ENCODE measurements around the gene SLC35F4. TPM values are rescaled to one million over a fixed set of nuclear protein-coding genes. Genes with fewer than 3 reads are reported as not detected.
"Not testable (repeated sequence)": the region's sequence is repeated elsewhere in the genome, so short reads cannot be mapped to it uniquely, and the experiment has no call there.

The SLC35F4 gene
- polyA plus RNA-seq, 1 donor: 0.09 TPM

GRCh38 chr14:57752142-57752695 is 113.7 kb downstream of the SLC35F4 start:
- not testable (repeated sequence) for DNase-seq; H3K36me3 ChIP-seq (ENCODE audit: control insufficient read depth, insufficient read depth, low read length); H3K4me3 ChIP-seq (ENCODE audit: low read length); H3K27ac ChIP-seq (ENCODE audit: low read length); H3K4me1 ChIP-seq (ENCODE audit: control insufficient read depth, insufficient read depth, low read length); H3K9me3 ChIP-seq (ENCODE audit: control insufficient read depth, low read depth, low read length); H3K27me3 ChIP-seq (ENCODE audit: control insufficient read depth, insufficient read depth, low read length)
- no CpG with 5 or more reads among the region's 11 CpGs for WGBS (ENCODE audit: insufficient coverage, low lambda C conversion rate)

- no peak overlapping the region for H3K4me3 ChIP-seq (ENCODE audit: low read length)
- H3K27me3 ChIP-seq (ENCODE audit: control insufficient read depth, insufficient read depth, low read length): no peaks in the 10 kb centered on the region
- H3K27ac ChIP-seq (ENCODE audit: low read length): no peak overlapping the region
- H3K9me3 ChIP-seq (ENCODE audit: control insufficient read depth, low read depth, low read length): no peaks in the 10 kb centered on the region
- H3K4me1 ChIP-seq (ENCODE audit: control insufficient read depth, insufficient read depth, low read length): no peaks in the 10 kb centered on the region
- no peaks in the 10 kb centered on the region for H3K36me3 ChIP-seq (ENCODE audit: control insufficient read depth, insufficient read depth, low read length)
- peak in 1 of 2 donors; percentile 19 for DNase-seq
- WGBS (ENCODE audit: insufficient coverage, low lambda C conversion rate): 31% methylated on average over 3 of the region's 3 CpGs
Measured at GRCh38 chr14:57751400-57751799, 114.5 kb downstream of the SLC35F4 start.

GRCh38 chr14:57749267-57749666 is 116.6 kb downstream of the SLC35F4 start:
- 93% methylated on average over 2 of the region's 3 CpGs for WGBS (ENCODE audit: insufficient coverage, low lambda C conversion rate)
- no peaks in the 10 kb centered on the region for H3K9me3 ChIP-seq (ENCODE audit: control insufficient read depth, low read depth, low read length)
- DNase-seq: no peak
- no peak overlapping the region for H3K4me3 ChIP-seq (ENCODE audit: low read length)
- H3K27ac ChIP-seq (ENCODE audit: low read length): no peak overlapping the region
- no peaks in the 10 kb centered on the region for H3K27me3 ChIP-seq (ENCODE audit: control insufficient read depth, insufficient read depth, low read length)
- H3K4me1 ChIP-seq (ENCODE audit: control insufficient read depth, insufficient read depth, low read length): no peaks in the 10 kb centered on the region
- H3K36me3 ChIP-seq (ENCODE audit: control insufficient read depth, insufficient read depth, low read length): no peaks in the 10 kb centered on the region

GRCh38 chr14:57748279-57748678 is 117.6 kb downstream of the SLC35F4 start:
- Histone ChIP-seq H3K4me3 (ENCODE audit: low read length) (no peak overlapping the region), H3K4me1 (ENCODE audit: control insufficient read depth, insufficient read depth, low read length) (no peaks in the 10 kb centered on the region), H3K27me3 (ENCODE audit: control insufficient read depth, insufficient read depth, low read length) (no peaks in the 10 kb centered on the region), H3K27ac (ENCODE audit: low read length) (no peak overlapping the region), H3K36me3 (ENCODE audit: control insufficient read depth, insufficient read depth, low read length) (no peaks in the 10 kb centered on the region), H3K9me3 (ENCODE audit: control insufficient read depth, low read depth, low read length) (no peaks in the 10 kb centered on the region)
- no peak for DNase-seq
- WGBS (ENCODE audit: insufficient coverage, low lambda C conversion rate): no CpG with 5 or more reads among the region's 1 CpG

GRCh38 chr14:57747036-57747435 is 118.9 kb downstream of the SLC35F4 start:
- DNase-seq: no peak
- Histone ChIP-seq H3K36me3 (ENCODE audit: control insufficient read depth, insufficient read depth, low read length) (no peaks in the 10 kb centered on the region), H3K27me3 (ENCODE audit: control insufficient read depth, insufficient read depth, low read length) (no peaks in the 10 kb centered on the region), H3K27ac (ENCODE audit: low read length) (no peak overlapping the region), H3K4me1 (ENCODE audit: control insufficient read depth, insufficient read depth, low read length) (no peaks in the 10 kb centered on the region), H3K4me3 (ENCODE audit: low read length) (no peak overlapping the region), H3K9me3 (ENCODE audit: control insufficient read depth, low read depth, low read length) (no peaks in the 10 kb centered on the region)
- no CpG with 5 or more reads among the region's 4 CpGs for WGBS (ENCODE audit: insufficient coverage, low lambda C conversion rate)

GRCh38 chr14:57746563-57746962 is 119.3 kb downstream of the SLC35F4 start:
- Histone ChIP-seq H3K4me1 (ENCODE audit: control insufficient read depth, insufficient read depth, low read length) (no peaks in the 10 kb centered on the region), H3K9me3 (ENCODE audit: control insufficient read depth, low read depth, low read length) (no peaks in the 10 kb centered on the region), H3K27me3 (ENCODE audit: control insufficient read depth, insufficient read depth, low read length) (no peaks in the 10 kb centered on the region), H3K27ac (ENCODE audit: low read length) (no peak overlapping the region), H3K36me3 (ENCODE audit: control insufficient read depth, insufficient read depth, low read length) (no peaks in the 10 kb centered on the region), H3K4me3 (ENCODE audit: low read length) (no peak overlapping the region)
- 25% methylated on average over 1 of the region's 1 CpG for WGBS (ENCODE audit: insufficient coverage, low lambda C conversion rate)
- no peak for DNase-seq

GRCh38 chr14:57739516-57739915 is 126.4 kb downstream of the SLC35F4 start:
- Histone ChIP-seq H3K9me3 (ENCODE audit: control insufficient read depth, low read depth, low read length) (no peaks in the 10 kb centered on the region), H3K36me3 (ENCODE audit: control insufficient read depth, insufficient read depth, low read length) (no peaks in the 10 kb centered on the region), H3K27ac (ENCODE audit: low read length) (no peak overlapping the region), H3K4me1 (ENCODE audit: control insufficient read depth, insufficient read depth, low read length) (no peaks in the 10 kb centered on the region), H3K4me3 (ENCODE audit: low read length) (no peak overlapping the region), H3K27me3 (ENCODE audit: control insufficient read depth, insufficient read depth, low read length) (no peaks in the 10 kb centered on the region)
- WGBS (ENCODE audit: insufficient coverage, low lambda C conversion rate): no CpG with 5 or more reads among the region's 2 CpGs
- no peak for DNase-seq

GRCh38 chr14:57737598-57737997 is 128.3 kb downstream of the SLC35F4 start:
- 80% methylated on average over 1 of the region's 3 CpGs for WGBS (ENCODE audit: insufficient coverage, low lambda C conversion rate)
- no peaks in the 10 kb centered on the region for H3K4me1 ChIP-seq (ENCODE audit: control insufficient read depth, insufficient read depth, low read length)
- H3K27me3 ChIP-seq (ENCODE audit: control insufficient read depth, insufficient read depth, low read length): no peaks in the 10 kb centered on the region
- no peak overlapping the region for H3K4me3 ChIP-seq (ENCODE audit: low read length)
- DNase-seq: no peak
- H3K9me3 ChIP-seq (ENCODE audit: control insufficient read depth, low read depth, low read length): no peaks in the 10 kb centered on the region
- H3K27ac ChIP-seq (ENCODE audit: low read length): no peak overlapping the region
- no peaks in the 10 kb centered on the region for H3K36me3 ChIP-seq (ENCODE audit: control insufficient read depth, insufficient read depth, low read length)

- Histone ChIP-seq H3K36me3 (ENCODE audit: control insufficient read depth, insufficient read depth, low read length) (no peaks in the 10 kb centered on the region), H3K4me3 (ENCODE audit: low read length) (no peak overlapping the region), H3K27ac (ENCODE audit: low read length) (no peak overlapping the region), H3K27me3 (ENCODE audit: control insufficient read depth, insufficient read depth, low read length) (no peaks in the 10 kb centered on the region), H3K4me1 (ENCODE audit: control insufficient read depth, insufficient read depth, low read length) (no peaks in the 10 kb centered on the region), H3K9me3 (ENCODE audit: control insufficient read depth, low read depth, low read length) (no peaks in the 10 kb centered on the region)
- DNase-seq: no peak
- no CpG with 5 or more reads among the region's 4 CpGs for WGBS (ENCODE audit: insufficient coverage, low lambda C conversion rate)
Measured at GRCh38 chr14:57736391-57736790, 129.5 kb downstream of the SLC35F4 start.

GRCh38 chr14:57735276-57735675 is 130.6 kb downstream of the SLC35F4 start:
- no peak overlapping the region for H3K27ac ChIP-seq (ENCODE audit: low read length)
- H3K9me3 ChIP-seq (ENCODE audit: control insufficient read depth, low read depth, low read length): no peaks in the 10 kb centered on the region
- no peak for DNase-seq
- H3K36me3 ChIP-seq (ENCODE audit: control insufficient read depth, insufficient read depth, low read length): no peaks in the 10 kb centered on the region
- no peaks in the 10 kb centered on the region for H3K27me3 ChIP-seq (ENCODE audit: control insufficient read depth, insufficient read depth, low read length)
- H3K4me3 ChIP-seq (ENCODE audit: low read length): no peak overlapping the region
- no CpG with 5 or more reads among the region's 1 CpG for WGBS (ENCODE audit: insufficient coverage, low lambda C conversion rate)
- H3K4me1 ChIP-seq (ENCODE audit: control insufficient read depth, insufficient read depth, low read length): no peaks in the 10 kb centered on the region

GRCh38 chr14:57732463-57733285 is 133.2 kb downstream of the SLC35F4 start:
- DNase-seq: no peak
- no peak overlapping the region for H3K4me3 ChIP-seq (ENCODE audit: low read length)
- H3K27me3 ChIP-seq (ENCODE audit: control insufficient read depth, insufficient read depth, low read length): no peaks in the 10 kb centered on the region
- no peaks in the 10 kb centered on the region for H3K36me3 ChIP-seq (ENCODE audit: control insufficient read depth, insufficient read depth, low read length)
- H3K27ac ChIP-seq (ENCODE audit: low read length): no peak overlapping the region
- WGBS (ENCODE audit: insufficient coverage, low lambda C conversion rate): 67% methylated on average over 1 of the region's 3 CpGs
- no peaks in the 10 kb centered on the region for H3K4me1 ChIP-seq (ENCODE audit: control insufficient read depth, insufficient read depth, low read length)
- H3K9me3 ChIP-seq (ENCODE audit: control insufficient read depth, low read depth, low read length): no peaks in the 10 kb centered on the region
